M059J (cell line): ENCODE measurements around the gene GCSAM. TPM values are rescaled to one million over a fixed set of nuclear protein-coding genes. Genes with fewer than 3 reads are reported as not detected.
A peak's percentile ranks its signal among the peaks of the same experiment; 100 is the strongest.

ENCODE experiments used
- DNase-seq: peaks from one replicate; pipeline ENCODE4 v3.0.0-alpha.2; 2012; ENCODE audit warnings: low read depth
- total RNA-seq: library from RNA; depleted of rRNA; stranded (reverse); fragments of >200 nt; shearing (Covaris generic); gene quantifications from 2 replicates; pipeline ENCODE4 v1.2.3, GENCODE V29; 2014

The GCSAM gene
- total RNA-seq, 1 experiment from 2014 or later: not detected

GRCh38 chr3:112104774-112105173, 28.3 kb downstream of the GCSAM start:
- DNase-seq: no peak

- peak; percentile 95 for DNase-seq
These were observed 31.1 kb downstream of the GCSAM start for GRCh38 chr3:112101916-112102315.

GRCh38 chr3:112097378-112097777, 35.7 kb downstream of the GCSAM start:
- DNase-seq: peak; percentile 100

- DNase-seq: peak; percentile 42
These were observed 36.9 kb downstream of the GCSAM start for GRCh38 chr3:112096176-112096575.

GRCh38 chr3:112095731-112096130, 37.3 kb downstream of the GCSAM start:
- DNase-seq: peak; percentile 22

GRCh38 chr3:112093180-112093522, 39.9 kb downstream of the GCSAM start:
- no peak for DNase-seq

GRCh38 chr3:112092496-112093179, 40.4 kb downstream of the GCSAM start:
- no peak for DNase-seq

- no peak for DNase-seq
These were observed 42.0 kb downstream of the GCSAM start for GRCh38 chr3:112090887-112091586.

GRCh38 chr3:112089956-112090886, 42.8 kb downstream of the GCSAM start:
- DNase-seq: peak; percentile 56

GRCh38 chr3:112088944-112089343, 44.1 kb downstream of the GCSAM start:
- DNase-seq: no peak

GRCh38 chr3:112087746-112088145, 45.3 kb downstream of the GCSAM start:
- DNase-seq: no peak

- DNase-seq: peak; percentile 82
These were observed 46.0 kb downstream of the GCSAM start for GRCh38 chr3:112086875-112087524.

- DNase-seq: peak; percentile 88
These were observed 46.8 kb downstream of the GCSAM start, which contains the start of gene C3orf52 for GRCh38 chr3:112086076-112086854. TSS of gene C3orf52 (plus strand) at chr3:112086389. CDS start at chr3:112086408, 19 bp downstream.

GRCh38 chr3:112085735-112086075, 47.3 kb downstream of the GCSAM start:
- no peak for DNase-seq

- peak; percentile 28 for DNase-seq
These were observed 47.9 kb downstream of the GCSAM start for GRCh38 chr3:112084980-112085705.

- DNase-seq: no peak
These were observed 49.8 kb downstream of the GCSAM start for GRCh38 chr3:112083239-112083638.

- DNase-seq: no peak
These were observed 54.6 kb downstream of the GCSAM start for GRCh38 chr3:112078125-112079083.

GRCh38 chr3:112074616-112075497, 58.2 kb downstream of the GCSAM start:
- DNase-seq: peak; percentile 96
